ENCODE results near the gene PRR33.

Gene PRR33

DNA sequence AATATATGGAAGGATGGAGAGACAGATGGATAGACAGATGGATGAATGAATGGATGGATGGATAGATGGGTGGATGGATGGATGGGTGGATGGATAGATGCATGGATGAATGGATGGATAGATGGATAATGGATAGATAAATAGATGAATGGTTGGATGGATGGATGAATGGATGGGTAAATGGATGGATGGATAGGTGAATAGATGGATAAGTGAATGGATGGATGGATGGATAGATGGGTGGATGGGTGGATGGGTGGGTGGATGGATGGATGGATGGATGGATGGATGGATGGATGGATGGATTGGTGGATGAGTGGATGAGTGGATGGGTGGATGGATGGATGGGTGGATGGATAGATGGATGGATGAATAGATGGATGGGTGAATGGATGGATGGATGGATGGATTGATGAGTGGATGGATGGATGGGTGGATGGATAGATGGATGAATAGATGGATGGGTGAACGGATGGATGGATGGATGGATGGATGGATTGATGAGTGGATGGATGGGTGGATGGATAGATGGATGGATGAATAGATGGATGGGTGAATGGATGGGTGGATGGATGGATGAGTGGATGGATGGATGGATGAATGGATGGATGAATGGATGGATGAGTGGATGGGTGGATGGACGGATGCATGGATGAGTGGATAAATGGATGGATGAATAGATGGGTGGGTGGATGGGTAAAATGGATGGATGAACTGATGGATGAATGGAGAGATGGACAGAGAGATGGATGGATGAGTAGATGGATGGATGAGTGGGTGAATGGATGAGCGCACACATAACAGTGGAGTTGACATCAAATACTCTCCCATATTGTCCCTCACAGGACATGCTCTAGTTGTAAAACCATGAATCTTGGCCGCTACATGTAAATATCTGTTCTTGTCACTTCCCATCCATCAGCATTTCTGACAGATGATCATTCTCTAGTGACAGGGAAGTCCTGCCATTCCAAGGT, 30.0 kb downstream of the PRR33 start:
- Histone ChIP-seq H3K9me3 (ENCODE audit: severe bottlenecking) (no peaks in the 10 kb centered on the region), H3K27me3 (ENCODE audit: insufficient read depth, low read depth, severe bottlenecking) (peaks cover 89% of the 10 kb centered on the region), H3K27ac (no peak overlapping the region), H3K4me3 (ENCODE audit: low read depth, low read length) (no peak overlapping the region), H3K36me3 (no peaks in the 10 kb centered on the region)
- DNase-seq, result no peak
- TF ChIP-seq, protein P1, sequence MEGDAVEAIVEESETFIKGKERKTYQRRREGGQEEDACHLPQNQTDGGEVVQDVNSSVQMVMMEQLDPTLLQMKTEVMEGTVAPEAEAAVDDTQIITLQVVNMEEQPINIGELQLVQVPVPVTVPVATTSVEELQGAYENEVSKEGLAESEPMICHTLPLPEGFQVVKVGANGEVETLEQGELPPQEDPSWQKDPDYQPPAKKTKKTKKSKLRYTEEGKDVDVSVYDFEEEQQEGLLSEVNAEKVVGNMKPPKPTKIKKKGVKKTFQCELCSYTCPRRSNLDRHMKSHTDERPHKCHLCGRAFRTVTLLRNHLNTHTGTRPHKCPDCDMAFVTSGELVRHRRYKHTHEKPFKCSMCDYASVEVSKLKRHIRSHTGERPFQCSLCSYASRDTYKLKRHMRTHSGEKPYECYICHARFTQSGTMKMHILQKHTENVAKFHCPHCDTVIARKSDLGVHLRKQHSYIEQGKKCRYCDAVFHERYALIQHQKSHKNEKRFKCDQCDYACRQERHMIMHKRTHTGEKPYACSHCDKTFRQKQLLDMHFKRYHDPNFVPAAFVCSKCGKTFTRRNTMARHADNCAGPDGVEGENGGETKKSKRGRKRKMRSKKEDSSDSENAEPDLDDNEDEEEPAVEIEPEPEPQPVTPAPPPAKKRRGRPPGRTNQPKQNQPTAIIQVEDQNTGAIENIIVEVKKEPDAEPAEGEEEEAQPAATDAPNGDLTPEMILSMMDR (IDR thresholded peaks at IDR 0.05; ENCODE audit: low read depth, low read length), result no peak

DNA sequence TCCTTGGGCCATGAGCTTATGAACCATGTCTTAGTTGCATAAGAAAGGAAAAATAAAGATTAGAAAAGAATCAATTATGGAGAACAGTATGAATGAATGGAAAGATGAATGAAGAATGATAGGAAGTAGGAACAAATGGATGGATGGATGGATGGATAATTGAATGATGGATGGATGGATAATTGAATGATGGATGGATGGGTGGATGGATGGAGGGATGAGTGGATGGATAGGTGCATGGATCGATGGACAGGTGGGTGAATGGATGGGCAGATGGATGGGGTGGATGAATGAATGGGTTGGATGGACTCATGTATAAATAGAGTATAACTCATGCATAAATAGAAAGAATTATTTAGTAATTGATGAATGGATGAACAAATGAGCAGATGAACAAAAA, 31.6 kb downstream of the PRR33 start:
- TF ChIP-seq, protein P1 (IDR thresholded peaks at IDR 0.05; ENCODE audit: low read depth, low read length), result no peak
- Histone ChIP-seq H3K27me3 (ENCODE audit: insufficient read depth, low read depth, severe bottlenecking) (peaks cover 89% of the 10 kb centered on the region), H3K36me3 (no peaks in the 10 kb centered on the region), H3K9me3 (ENCODE audit: severe bottlenecking) (no peaks in the 10 kb centered on the region), H3K4me3 (ENCODE audit: low read depth, low read length) (no peak overlapping the region), H3K27ac (no peak overlapping the region)
- DNase-seq, result no peak

DNA sequence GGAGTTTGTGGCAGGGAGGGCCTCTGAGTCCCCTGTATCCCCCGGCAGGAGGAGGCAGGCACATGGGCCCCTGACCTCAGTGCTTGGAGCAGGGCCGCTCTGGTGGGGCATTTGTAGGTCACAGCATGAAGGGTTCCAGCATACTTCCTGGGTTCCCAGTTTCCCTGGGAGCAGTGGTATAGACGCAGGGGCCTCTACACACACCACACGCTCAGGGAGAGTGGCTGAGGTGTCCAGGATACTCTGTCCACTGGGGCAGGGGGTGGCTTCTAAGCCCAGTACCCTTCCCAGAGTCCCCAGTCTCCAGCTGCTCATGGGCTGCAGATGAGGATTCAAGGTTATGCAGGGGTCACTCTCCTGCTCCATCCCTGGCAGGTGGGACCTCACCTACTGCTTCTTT, 32.7 kb downstream of the PRR33 start:
- Histone ChIP-seq H3K27ac (no peak overlapping the region), H3K9me3 (ENCODE audit: severe bottlenecking) (no peaks in the 10 kb centered on the region), H3K36me3 (no peaks in the 10 kb centered on the region), H3K4me3 (ENCODE audit: low read depth, low read length) (no peak overlapping the region), H3K27me3 (ENCODE audit: insufficient read depth, low read depth, severe bottlenecking) (peaks cover 89% of the 10 kb centered on the region)
- TF ChIP-seq, protein P1 (IDR thresholded peaks at IDR 0.05; ENCODE audit: low read depth, low read length), result no peak
- DNase-seq, result no peak

- Histone ChIP-seq H3K27ac (no peak overlapping the region), H3K4me3 (ENCODE audit: low read depth, low read length) (no peak overlapping the region), H3K27me3 (ENCODE audit: insufficient read depth, low read depth, severe bottlenecking) (peaks cover 91% of the 10 kb centered on the region), H3K36me3 (no peaks in the 10 kb centered on the region), H3K9me3 (ENCODE audit: severe bottlenecking) (no peaks in the 10 kb centered on the region)
- no peak for DNase-seq
- TF ChIP-seq, protein P1 (IDR thresholded peaks at IDR 0.05; ENCODE audit: low read depth, low read length), result no peak
These were observed 33.1 kb downstream of the PRR33 start for GRCh38 chr11:1858576-1858975.

- Histone ChIP-seq H3K36me3 (no peaks in the 10 kb centered on the region), H3K9me3 (ENCODE audit: severe bottlenecking) (no peaks in the 10 kb centered on the region), H3K27ac (no peak overlapping the region), H3K27me3 (ENCODE audit: insufficient read depth, low read depth, severe bottlenecking) (peaks cover 91% of the 10 kb centered on the region), H3K4me3 (ENCODE audit: low read depth, low read length) (no peak overlapping the region)
- TF ChIP-seq, protein P1 (IDR thresholded peaks at IDR 0.05; ENCODE audit: low read depth, low read length), result no peak
- no peak for DNase-seq
These were observed 33.5 kb downstream of the PRR33 start for GRCh38 chr11:1858154-1858553.

All from WERI-Rb-1 (cell line).